NB4 (cell line): ENCODE measurements around the gene GRIN2A.

Source experiments
- CTCF ChIP-seq: IDR thresholded peaks from one replicate; pipeline ENCODE4 v1.5.1; 2012; ENCODE audit warnings: low read depth, low read length
- MAX ChIP-seq: IDR thresholded peaks from 2 replicates; pipeline ENCODE4 v1.6.1; 2011; ENCODE audit warnings: low read depth, low read length
- MYC ChIP-seq: IDR thresholded peaks from 2 replicates; pipeline ENCODE4 v1.6.1; 2011; ENCODE audit warnings: low read depth, low read length
- POLR2A ChIP-seq: IDR thresholded peaks from 2 replicates; pipeline ENCODE4 v1.6.1; 2011; ENCODE audit warnings: mild to moderate bottlenecking; ENCODE audit not compliant: insufficient read length; ENCODE audit errors: extremely low read depth

- TF ChIP-seq CTCF (no peak), MAX (no peak), POLR2A (no peak), MYC (no peak)
Measured at GRCh38 chr16:9955677-9956076, 226.6 kb downstream of the GRIN2A start.
